Activated CD4-positive, alpha-beta T cell treated with anti-CD3 and anti-CD28 coated beads, Interleukin-2, amount 10 ng/mL, durations not matched to agents 24 days and 14 days (primary cell): ENCODE results near the gene KHSRP. TPM values are rescaled to one million over a fixed set of nuclear protein-coding genes. Genes with fewer than 3 reads are reported as not detected.

Experiments used
- total RNA-seq: library from RNA; stranded (reverse); gene quantifications from 2 replicates; pipeline ENCODE4 v1.2.3, GENCODE V29; 2022

The KHSRP gene
- total RNA-seq, 1 donor from 2014 or later = 435 TPM

Other genes with a start within 250 kb of the KHSRP start
- 67.5 and 74.3 TPM in 2 replicates for gene MLLT1, start 144.8 kb downstream of the KHSRP start, total RNA-seq
- 0.28 TPM in 1 of 2 replicates, not detected in the other for gene ACER1, start 91.2 kb downstream of the KHSRP start, total RNA-seq
- 190 and 192 TPM in 2 replicates for gene CLPP, start 63.3 kb downstream of the KHSRP start, total RNA-seq
- gene ALKBH7, start 52.0 kb downstream of the KHSRP start, total RNA-seq = 23.9 and 25.0 TPM in 2 replicates
- gene PSPN, start 48.9 kb downstream of the KHSRP start, total RNA-seq = 1.5 and 1.8 TPM in 2 replicates
- gene GTF2F1, start 31.6 kb downstream of the KHSRP start, total RNA-seq = 60.7 and 63.5 TPM in 2 replicates
- gene SLC25A41, start 9.0 kb upstream of the KHSRP start, total RNA-seq = 0.19 and 0.24 TPM in 2 replicates
- gene SLC25A23, start 35.0 kb upstream of the KHSRP start, total RNA-seq = 21.0 and 22.0 TPM in 2 replicates
- 0.26 and 0.33 TPM in 2 replicates for gene CRB3, start 39.5 kb upstream of the KHSRP start, total RNA-seq
- 63.7 and 67.6 TPM in 2 replicates for gene DENND1C, start 57.0 kb upstream of the KHSRP start, total RNA-seq
- 2.8 and 3.3 TPM in 2 replicates for gene TUBB4A, start 77.5 kb upstream of the KHSRP start, total RNA-seq
- 6.1 and 6.4 TPM in 2 replicates for gene TNFSF9, start 106.2 kb upstream of the KHSRP start, total RNA-seq
- 46.8 and 47.4 TPM in 2 replicates for gene CD70, start 166.3 kb upstream of the KHSRP start, total RNA-seq
- gene TNFSF14, start 245.3 kb upstream of the KHSRP start, total RNA-seq = 172 and 173 TPM in 2 replicates